Activated CD4-positive, alpha-beta T cell treated with anti-CD3 and anti-CD28 coated beads, Interleukin-2, amount 50 U/mL, for 48 hours (primary cell): ENCODE data around the gene APLP1.
"Not testable (repeated sequence)": the region's sequence is repeated elsewhere in the genome, so short reads cannot be mapped to it uniquely, and the experiment has no call there.

ENCODE experiments used
- DNase-seq, 2 experiments: peaks; one replicate each; pipeline ENCODE4 v3.0.0-alpha.2; 2020

The APLP1 gene

DNA sequence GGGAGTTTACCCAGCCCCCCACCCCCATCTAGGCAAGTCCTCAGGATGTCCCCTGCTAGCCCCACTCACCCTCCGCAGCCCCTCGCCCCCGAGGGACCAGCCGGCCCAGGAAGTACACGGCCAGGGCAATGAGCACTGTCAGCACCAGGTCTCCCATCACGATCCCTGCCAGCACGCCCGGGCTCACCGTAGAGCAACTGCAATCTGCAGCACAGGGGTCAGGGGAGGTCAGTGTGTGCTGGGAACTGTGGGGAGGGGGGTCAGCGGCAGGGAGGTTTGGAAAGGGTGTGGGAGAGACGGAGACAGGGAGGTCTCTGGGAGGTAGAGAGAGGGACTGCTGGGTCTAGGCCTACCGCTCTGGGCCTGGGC, 39.0 kb downstream of the APLP1 start:
- no peak for DNase-seq

DNA sequence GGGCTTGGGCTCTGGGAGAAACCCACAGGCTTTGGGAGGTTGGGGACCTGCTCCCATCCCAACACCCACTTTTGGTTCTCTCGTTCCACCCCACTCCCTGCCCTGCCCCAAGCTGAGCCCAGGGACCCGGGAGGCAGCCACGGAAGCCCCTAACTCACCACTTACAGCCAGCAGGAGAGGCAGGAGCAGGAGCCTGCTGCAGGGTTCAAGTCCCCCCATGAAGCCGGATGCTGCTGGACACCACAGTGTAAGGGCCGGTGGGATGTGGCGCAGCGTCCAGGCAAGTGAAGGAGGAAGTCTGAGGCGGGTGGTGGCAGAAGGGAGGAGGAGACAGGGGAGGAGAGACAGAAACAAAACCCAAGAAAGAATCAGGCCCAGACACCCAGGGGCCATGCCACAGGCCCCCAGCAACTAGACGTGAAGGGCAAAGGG, 39.7 kb downstream of the APLP1 start, which contains the start of gene TYROBP:
Gene TYROBP, minus strand, starts transcription at position 286 of the 432 bp plus-strand sequence. Its CDS starts 67 bp downstream, at position 219.
- DNase-seq: no peak

DNA sequence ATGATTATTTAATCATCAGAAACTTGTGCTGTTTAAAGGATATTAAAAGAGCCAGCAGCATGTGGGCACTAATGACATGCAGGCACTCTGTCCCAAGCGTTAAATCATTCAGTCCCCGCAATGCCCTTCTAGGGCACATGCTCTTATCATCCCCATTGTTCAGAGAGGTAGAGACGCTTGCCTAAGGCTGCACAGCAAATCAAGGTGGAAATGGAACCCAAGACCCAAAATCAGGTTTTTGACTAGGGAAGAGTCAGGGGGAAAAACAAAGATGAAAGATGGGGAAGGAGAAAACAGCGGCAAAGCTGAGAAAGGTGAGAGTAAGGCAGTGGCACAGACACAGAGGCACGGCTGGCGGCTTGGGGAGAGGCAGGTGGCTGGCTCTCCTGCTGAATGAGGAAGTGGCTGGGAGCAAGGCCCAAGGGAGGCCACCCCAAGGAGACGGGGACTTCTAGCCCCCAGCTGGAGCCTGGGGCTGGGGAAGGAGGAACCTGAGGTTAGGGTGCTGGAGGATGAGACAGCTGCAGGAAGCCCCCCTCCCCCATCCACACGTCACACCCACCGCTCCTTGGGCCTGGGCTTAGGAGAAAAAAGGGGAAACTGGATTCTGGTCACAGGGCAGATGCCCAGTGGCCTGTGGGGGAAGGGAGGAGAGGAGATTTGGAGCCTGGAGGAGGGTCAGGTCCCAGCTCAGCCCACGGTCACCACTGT, 40.8 kb downstream of the APLP1 start:
- no peak for DNase-seq

DNA sequence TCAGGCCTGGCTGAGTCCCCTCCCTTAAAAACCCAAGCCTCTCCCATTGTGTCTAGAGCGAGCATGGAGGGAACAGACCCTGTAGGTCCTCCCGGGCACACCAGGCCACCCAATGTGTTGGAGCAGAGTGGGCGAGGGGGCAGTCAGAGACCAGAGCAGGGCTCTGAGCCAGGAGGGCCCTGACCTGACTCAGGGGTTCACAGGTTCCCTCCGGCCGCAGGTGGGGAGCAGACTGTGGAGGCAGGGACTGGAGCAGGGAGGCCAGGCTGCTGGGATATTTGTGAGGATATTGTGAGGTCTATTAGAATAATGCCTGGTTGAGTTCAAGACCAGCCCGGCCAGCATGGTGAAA, 41.3 kb downstream of the APLP1 start:
- no peak for DNase-seq

DNA sequence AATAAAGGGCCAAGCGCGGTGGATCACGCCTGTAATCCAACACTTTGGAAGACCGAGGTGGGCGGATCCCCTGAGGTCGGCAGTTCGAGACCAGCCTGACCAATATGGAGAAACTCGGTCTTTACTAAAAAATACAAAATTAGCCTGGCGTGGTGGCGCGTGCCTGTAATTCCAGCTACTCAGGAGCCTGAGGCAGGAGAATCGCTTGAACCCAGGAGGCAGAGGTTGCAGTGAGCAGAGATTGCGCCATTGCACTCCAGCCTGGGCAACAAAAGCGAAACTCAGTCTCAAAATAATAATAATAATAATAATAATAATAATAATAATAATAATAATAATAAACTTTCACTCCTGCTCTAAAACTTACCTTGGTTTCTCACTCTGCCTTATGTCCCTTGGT, 42.0 kb downstream of the APLP1 start:
- DNase-seq: not testable (repeated sequence)

DNA sequence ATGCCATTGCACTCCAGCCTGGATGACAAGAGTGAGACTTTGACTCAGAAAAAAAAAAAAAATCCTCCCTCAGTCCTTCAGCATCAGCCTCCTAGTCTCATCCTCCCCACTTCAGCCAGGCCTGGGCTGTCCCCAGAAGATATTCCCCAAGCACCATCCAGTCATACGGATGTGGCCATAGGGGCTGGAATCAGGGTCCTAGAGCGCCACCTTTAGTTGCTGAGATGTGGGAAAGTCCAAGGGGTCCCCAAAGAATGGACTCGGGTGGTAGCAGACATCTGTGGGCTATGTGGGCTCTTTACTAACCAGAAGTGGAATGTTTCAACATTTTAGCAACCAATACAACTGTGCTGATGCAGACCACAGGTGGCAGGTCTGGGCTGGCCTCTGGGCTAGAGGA, 42.8 kb downstream of the APLP1 start:
- DNase-seq: no peak

DNA sequence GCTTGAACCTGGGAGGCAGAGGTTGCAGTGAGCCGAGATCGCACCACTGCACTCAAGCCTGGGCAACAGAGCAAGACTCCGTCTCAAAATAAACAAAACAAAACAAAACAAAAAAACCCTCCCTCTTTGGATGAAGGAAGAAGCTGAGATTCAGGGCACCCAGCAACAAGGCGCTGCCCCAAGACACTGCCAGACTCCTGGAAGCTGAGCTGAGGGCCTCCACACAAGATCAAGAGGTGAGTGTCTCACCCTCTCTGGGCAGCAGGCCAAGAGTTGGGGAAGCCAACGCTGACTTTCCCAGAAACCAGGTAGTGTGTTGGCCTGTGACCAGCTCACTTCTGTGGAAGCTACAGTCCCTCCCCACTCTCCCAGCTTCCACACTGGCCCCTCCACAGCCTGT, 43.4 kb downstream of the APLP1 start:
- peak; percentile 45 to 57 for DNase-seq

DNA sequence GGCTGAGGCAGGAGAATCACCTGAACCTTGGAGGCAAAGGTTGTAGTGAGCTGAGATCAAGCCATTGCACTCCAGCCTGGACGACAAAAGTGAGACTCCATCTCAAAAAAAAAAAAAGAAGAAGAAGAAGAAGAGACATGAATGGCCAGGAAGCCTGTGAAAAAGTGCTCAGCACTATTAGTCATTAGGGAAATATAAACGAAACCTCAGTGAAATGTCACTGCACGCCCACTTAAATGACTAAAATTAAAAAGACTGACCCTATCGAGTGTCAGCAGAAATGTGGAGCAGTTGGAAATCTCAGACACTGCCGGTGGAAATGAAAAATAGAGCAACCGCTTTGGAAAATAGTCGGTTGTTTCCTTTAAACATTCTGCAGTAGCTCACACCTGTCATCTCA, 45.2 kb downstream of the APLP1 start:
- DNase-seq: no peak

DNA sequence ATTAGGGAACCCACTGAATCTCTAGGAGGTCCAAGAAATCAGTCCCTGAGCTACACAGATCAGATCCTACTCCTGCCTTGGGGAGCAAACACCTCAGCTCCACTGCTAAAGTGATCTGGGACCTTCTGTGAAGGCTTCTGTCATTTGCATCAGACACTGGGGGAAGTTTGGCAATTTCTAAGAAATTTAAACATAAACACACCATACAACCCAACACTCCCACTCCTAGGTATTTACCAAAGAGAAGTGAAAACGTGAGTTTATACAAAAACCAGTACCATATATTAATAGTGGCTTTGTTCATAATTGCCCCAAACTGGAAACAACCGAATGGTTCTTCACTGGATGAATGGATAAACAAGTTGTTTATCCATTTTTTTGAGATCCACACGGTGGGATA, 47.1 kb downstream of the APLP1 start:
- no peak for DNase-seq

DNA sequence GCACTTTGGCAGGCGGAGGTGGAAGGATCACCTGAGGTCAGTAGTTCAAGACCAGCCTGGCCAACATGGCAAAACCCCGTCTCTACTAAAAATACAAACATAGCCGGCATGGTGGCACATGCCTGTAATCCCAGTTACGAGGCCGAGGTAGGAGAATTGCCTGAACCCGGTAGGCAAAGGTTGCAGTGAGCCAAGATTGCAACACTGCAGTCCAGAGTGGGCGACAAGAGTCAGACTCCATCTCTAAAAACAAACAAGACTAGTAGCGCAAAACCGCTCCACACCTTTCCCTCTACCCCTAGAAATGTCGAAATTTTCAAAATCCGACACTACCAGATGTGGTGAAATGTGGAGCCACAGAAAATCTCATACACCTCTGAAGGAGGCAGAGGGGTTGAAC, 50.9 kb downstream of the APLP1 start:
- no peak for DNase-seq

DNA sequence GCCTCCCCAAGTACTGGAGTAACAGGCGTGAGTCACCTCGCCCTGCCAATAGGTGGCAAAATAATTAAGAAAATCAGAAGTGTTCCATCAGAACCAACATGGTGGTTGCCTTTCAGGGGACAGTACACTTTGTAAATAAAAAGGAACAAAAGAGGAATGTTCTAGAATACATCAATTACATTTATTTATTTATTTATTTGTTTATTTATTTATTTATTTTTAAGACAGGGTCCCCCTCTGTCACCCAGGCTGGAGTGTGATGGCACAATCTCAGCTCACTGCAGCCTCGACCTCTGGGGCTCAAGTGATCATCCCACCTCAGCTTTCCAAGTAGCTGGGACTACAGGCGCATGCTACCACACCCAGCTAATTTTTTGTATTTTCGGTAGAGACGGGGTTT, 52.6 kb downstream of the APLP1 start:
- no peak for DNase-seq

DNA sequence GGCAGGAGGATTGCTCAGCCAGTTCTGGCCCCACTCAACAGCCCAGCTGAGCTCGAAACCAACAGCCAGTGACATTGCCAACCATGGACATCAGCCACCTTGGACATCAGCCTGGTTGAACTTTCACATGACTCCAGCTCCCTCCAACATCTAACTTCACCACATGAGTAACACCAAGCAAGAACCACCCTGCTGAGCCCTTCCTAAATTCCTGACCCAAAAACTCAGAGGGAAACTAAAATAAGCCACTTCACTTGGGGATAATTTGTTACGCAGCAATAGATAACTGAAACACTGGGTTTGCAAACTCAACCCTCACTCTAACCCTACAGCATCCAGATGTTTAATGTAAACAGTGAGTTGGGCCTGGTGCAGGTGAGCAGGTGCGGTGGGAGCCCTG, 57.1 kb downstream of the APLP1 start:
- DNase-seq: no peak

DNA sequence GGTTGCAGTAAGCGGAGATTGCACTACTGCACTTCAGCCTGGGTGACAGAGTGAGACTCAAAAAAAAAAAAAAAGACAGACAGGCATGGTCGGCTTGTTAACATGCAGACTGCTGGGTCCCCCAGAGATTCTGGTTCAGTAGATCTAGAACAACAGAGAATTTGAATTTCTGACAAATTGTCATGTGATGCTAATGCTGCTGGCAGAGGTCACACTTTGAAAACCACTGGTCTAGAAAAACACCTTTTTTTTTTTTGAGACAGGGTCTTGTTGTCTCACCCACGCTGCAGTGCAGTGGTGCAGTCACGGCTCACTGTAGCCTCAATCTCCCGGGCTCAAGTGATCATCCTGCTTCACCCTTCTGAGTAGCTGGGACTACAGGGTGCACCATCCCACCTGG, 60.1 kb downstream of the APLP1 start:
- no peak for DNase-seq
